ENCODE data around the gene GNS. TPM values are rescaled to one million over a fixed set of nuclear protein-coding genes. Genes with fewer than 3 reads are reported as not detected.
A peak's percentile ranks its signal among the peaks of the same experiment; 100 is the strongest.
"Not testable (repeated sequence)": the region's sequence is repeated elsewhere in the genome, so short reads cannot be mapped to it uniquely, and the experiment has no call there.

The GNS gene
- total RNA-seq, 1 experiment from 2014 or later = 55.1 TPM

DNA sequence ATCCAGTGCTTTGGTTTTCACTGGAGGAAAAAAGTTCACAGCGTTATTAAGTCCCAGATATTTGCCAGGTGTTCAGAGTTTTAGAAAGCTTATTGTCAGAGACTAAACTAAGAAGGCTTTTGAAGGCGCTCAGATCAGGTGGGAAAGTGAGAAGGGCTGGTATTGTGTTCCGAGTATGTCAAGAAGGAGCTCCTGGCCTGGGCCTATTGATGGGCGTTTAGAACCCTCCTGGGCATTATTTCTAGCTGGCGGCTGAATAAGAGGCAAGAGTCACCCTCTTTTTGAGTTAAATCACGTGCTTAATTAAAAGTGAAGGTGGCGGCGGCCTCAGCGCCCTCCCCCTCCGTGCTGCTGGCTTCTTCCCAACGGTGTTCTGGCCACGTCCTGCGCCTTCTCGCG, 20.9 kb upstream of the GNS start:
- intact Hi-C loops (cut with micrococcal nuclease) = no loop called here
- H3K9me2 ChIP-seq (replicated peaks; ENCODE audit: low read length) = no peaks in the 10 kb centered on the region
- H3K79me2 ChIP-seq (ENCODE audit: low read length) = peaks cover 40% of the 10 kb centered on the region
- no peaks in the 10 kb centered on the region for H3K36me3 ChIP-seq (ENCODE audit: low read depth, low read length)
- TF ChIP-seq EZH2phosphoT487 (IDR thresholded peaks at IDR 0.05; ENCODE audit: borderline replicate concordance, low read length) (no peak), EZH2 (IDR thresholded peaks at IDR 0.05; ENCODE audit: low read length, unreplicated experiment) (no peak)
- TF ChIP-seq, protein P1, sequence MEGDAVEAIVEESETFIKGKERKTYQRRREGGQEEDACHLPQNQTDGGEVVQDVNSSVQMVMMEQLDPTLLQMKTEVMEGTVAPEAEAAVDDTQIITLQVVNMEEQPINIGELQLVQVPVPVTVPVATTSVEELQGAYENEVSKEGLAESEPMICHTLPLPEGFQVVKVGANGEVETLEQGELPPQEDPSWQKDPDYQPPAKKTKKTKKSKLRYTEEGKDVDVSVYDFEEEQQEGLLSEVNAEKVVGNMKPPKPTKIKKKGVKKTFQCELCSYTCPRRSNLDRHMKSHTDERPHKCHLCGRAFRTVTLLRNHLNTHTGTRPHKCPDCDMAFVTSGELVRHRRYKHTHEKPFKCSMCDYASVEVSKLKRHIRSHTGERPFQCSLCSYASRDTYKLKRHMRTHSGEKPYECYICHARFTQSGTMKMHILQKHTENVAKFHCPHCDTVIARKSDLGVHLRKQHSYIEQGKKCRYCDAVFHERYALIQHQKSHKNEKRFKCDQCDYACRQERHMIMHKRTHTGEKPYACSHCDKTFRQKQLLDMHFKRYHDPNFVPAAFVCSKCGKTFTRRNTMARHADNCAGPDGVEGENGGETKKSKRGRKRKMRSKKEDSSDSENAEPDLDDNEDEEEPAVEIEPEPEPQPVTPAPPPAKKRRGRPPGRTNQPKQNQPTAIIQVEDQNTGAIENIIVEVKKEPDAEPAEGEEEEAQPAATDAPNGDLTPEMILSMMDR (conservative IDR thresholded peaks at IDR 0.05; ENCODE audit: low read depth, low read length) = no peak
- H3K9ac ChIP-seq (ENCODE audit: low read length) = peak overlapping the region; percentile 55
- ChIA-PET POLR2A (ENCODE audit: unreplicated experiment) (interaction anchor here (0.7 kb wide), 1 partner anchor 35 kb away, joined by 4 read pairs; no protein-coding TSS in a partner anchor), CTCF (interaction anchor here (2.3 kb wide), 1 partner anchor 17 kb away, joined by 10 read pairs; no protein-coding TSS in a partner anchor)
- peak overlapping the region; percentile 15; the same call in 1 of the 2 replicates for H3K27ac ChIP-seq (ENCODE audit: low read length)
- H4K20me1 ChIP-seq (ENCODE audit: low read length) = no peaks in the 10 kb centered on the region
- no TSS peak for BruUV-seq (replicated peaks)
- no peaks in the 10 kb centered on the region for H3K27me3 ChIP-seq (ENCODE audit: low read length)
- no peaks in the 10 kb centered on the region for H3F3A ChIP-seq (ENCODE audit: low read length, unreplicated experiment)
- H3K9me3 ChIP-seq (ENCODE audit: low read length) = no peaks in the 10 kb centered on the region
- H3K4me1 ChIP-seq (ENCODE audit: insufficient read depth, low read length) = peaks cover 17% of the 10 kb centered on the region
- peak overlapping the region; percentile 91 for H3K4me2 ChIP-seq (ENCODE audit: low read length)
- DNase-seq (no peak), ATAC-seq (peak; percentile 12)
- H2AFZ ChIP-seq (ENCODE audit: low read length) = peak overlapping the region; percentile 90
- peak overlapping the region; percentile 89 for H3K4me3 ChIP-seq (ENCODE audit: low read length)

DNA sequence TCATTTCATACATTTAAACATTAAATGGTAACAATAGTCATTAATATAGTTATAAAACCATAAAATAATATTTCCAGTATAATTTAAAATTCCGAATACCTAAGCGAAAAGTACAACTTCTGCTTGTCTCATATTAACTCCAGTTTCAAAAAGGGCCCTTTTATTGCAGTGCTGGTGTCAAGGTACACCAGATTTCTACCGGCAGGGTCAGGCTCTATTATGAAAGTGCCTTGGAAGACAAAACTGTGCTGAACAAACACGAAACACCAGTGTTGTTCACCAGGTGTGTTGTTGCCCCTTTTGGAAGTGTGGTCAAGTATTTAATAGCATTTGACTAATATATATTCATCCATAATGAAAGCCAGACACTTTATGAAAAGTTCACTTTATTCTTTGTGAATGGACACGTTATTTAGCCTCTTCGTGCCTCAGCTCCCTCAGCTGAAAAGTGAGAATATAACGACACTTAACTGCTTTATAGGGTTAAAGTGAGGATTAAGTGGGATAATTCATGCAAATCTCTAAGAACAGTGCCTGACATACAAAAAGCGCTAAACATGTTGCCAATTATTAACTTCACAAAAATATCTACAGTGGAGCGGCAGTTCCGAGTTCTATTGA, 20.3 kb upstream of the GNS start:
- no peak for DNase-seq
- Histone ChIP-seq H3K9me3 (ENCODE audit: low read length) (no peaks in the 10 kb centered on the region), H3K36me3 (ENCODE audit: low read depth, low read length) (no peaks in the 10 kb centered on the region), H3K9me2 (replicated peaks; ENCODE audit: low read length) (no peaks in the 10 kb centered on the region), H3K4me3 (ENCODE audit: low read length) (peak overlapping the region; percentile 89; the same call in 1 of the 2 replicates), H3K27me3 (ENCODE audit: low read length) (no peaks in the 10 kb centered on the region), H3K27ac (ENCODE audit: low read length) (no peak overlapping the region), H3K79me2 (ENCODE audit: low read length) (peaks cover 35% of the 10 kb centered on the region), H3K9ac (ENCODE audit: low read length) (no peak overlapping the region), H4K20me1 (ENCODE audit: low read length) (no peaks in the 10 kb centered on the region), H3K4me1 (ENCODE audit: insufficient read depth, low read length) (peaks cover 17% of the 10 kb centered on the region), H3K4me2 (ENCODE audit: low read length) (peak overlapping the region; percentile 91; the same call in 1 of the 2 replicates), H2AFZ (ENCODE audit: low read length) (peak overlapping the region; percentile 90; the same call in 1 of the 2 replicates), H3F3A (ENCODE audit: low read length, unreplicated experiment) (no peaks in the 10 kb centered on the region)
- no peak for ATAC-seq
- CTCF ChIA-PET = no interaction called here
- POLR2A ChIA-PET (ENCODE audit: unreplicated experiment) = no interaction called here
- no peak for TF ChIP-seq EZH2 (IDR thresholded peaks at IDR 0.05; ENCODE audit: low read length, unreplicated experiment)
- TF ChIP-seq EZH2phosphoT487 (IDR thresholded peaks at IDR 0.05; ENCODE audit: borderline replicate concordance, low read length) = no peak
- TF ChIP-seq, protein P1 (conservative IDR thresholded peaks at IDR 0.05; ENCODE audit: low read depth, low read length) = no peak
- no TSS peak for BruUV-seq (replicated peaks)
- intact Hi-C loops (cut with micrococcal nuclease) = no loop called here

DNA sequence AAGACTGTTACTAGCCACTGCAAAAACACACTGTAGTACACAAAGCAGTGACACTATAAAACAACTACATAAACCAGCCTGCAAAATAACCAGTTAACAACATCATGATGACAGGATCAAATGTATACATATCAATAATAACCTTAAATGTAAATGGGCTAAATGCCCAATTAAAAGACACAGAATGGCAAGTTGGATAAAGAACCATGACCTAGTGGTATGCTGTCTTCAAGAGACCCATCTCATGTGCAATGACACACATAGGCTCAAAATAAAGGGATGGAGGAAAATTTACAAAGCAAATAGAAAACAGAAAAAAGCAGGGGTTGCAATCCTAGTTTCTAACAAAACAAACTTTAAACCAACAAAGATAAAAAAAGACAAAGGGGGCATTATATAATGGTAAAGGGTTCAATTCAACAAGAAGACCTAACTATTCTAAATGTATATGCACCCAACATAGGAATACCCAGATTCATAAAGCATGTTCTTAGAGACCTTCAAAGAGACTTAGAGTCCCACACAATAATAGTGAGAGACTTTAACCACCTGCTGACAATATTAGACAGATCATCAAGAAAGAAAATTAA, 16.0 kb upstream of the GNS start:
- H3K4me1 ChIP-seq (ENCODE audit: insufficient read depth, low read length); H3K9me2 ChIP-seq (replicated peaks; ENCODE audit: low read length); H3K79me2 ChIP-seq (ENCODE audit: low read length); H3F3A ChIP-seq (ENCODE audit: low read length, unreplicated experiment); H3K27ac ChIP-seq (ENCODE audit: low read length); H3K4me2 ChIP-seq (ENCODE audit: low read length); H3K9me3 ChIP-seq (ENCODE audit: low read length); H3K27me3 ChIP-seq (ENCODE audit: low read length); H3K9ac ChIP-seq (ENCODE audit: low read length); CTCF ChIA-PET; H3K4me3 ChIP-seq (ENCODE audit: low read length); intact Hi-C loops (cut with micrococcal nuclease); H2AFZ ChIP-seq (ENCODE audit: low read length); H3K36me3 ChIP-seq (ENCODE audit: low read depth, low read length); POLR2A ChIA-PET (ENCODE audit: unreplicated experiment); H4K20me1 ChIP-seq (ENCODE audit: low read length); ATAC-seq; DNase-seq; BruUV-seq (replicated peaks): not testable (repeated sequence)

All from PC-3 (cell line).